NCI-H146 (cell line): Measurements from ENCODE around the gene PGA3.
"Not testable (repeated sequence)": the region's sequence is repeated elsewhere in the genome, so short reads cannot be mapped to it uniquely, and the experiment has no call there.

ENCODE experiments used
- DNase-seq: peaks from one replicate; lab custom pipeline; 2025; lab: John Stamatoyannopoulos, UW

Gene PGA3

GRCh38 chr11:61202950-61203746, at the start of gene PGA3:
Gene PGA3 (plus strand): TSS chr11:61203515. CDS start chr11:61203565, 50 bp downstream.
- DNase-seq = not testable (repeated sequence)

- DNase-seq = no peak
These were observed 49.7 kb upstream of the PGA3 start for GRCh38 chr11:61153593-61154095.

GRCh38 chr11:61154528-61154927, 48.8 kb upstream of the PGA3 start:
- no peak for DNase-seq

- DNase-seq = no peak
These were observed 48.0 kb upstream of the PGA3 start for GRCh38 chr11:61155312-61155711.

- DNase-seq = no peak
These were observed 47.6 kb upstream of the PGA3 start for GRCh38 chr11:61155741-61156140.

- no peak for DNase-seq
These were observed 45.6 kb upstream of the PGA3 start for GRCh38 chr11:61157743-61158142.

GRCh38 chr11:61158691-61159381, 44.5 kb upstream of the PGA3 start:
- DNase-seq = peak; percentile 44

GRCh38 chr11:61160487-61161189, 42.7 kb upstream of the PGA3 start:
- no peak for DNase-seq

- DNase-seq = peak; percentile 93
These were observed 41.9 kb upstream of the PGA3 start, which contains the start of gene VPS37C for GRCh38 chr11:61161190-61162091. Gene VPS37C (minus strand): TSS chr11:61161426. CDS start chr11:61138829, 22,597 bp downstream.

- DNase-seq = peak; percentile 68
These were observed 41.0 kb upstream of the PGA3 start for GRCh38 chr11:61162092-61162941.

- no peak for DNase-seq
These were observed 40.3 kb upstream of the PGA3 start for GRCh38 chr11:61163021-61163420.

- DNase-seq = no peak
These were observed 39.4 kb upstream of the PGA3 start for GRCh38 chr11:61163714-61164605.

- DNase-seq = peak; percentile 83
These were observed 38.5 kb upstream of the PGA3 start for GRCh38 chr11:61164606-61165424.

- DNase-seq = not testable (repeated sequence)
These were observed 37.5 kb upstream of the PGA3 start for GRCh38 chr11:61165785-61166184.

- not testable (repeated sequence) for DNase-seq
These were observed 37.0 kb upstream of the PGA3 start for GRCh38 chr11:61166331-61166730.

GRCh38 chr11:61168042-61168688, 35.1 kb upstream of the PGA3 start:
- no peak for DNase-seq

- no peak for DNase-seq
These were observed 34.5 kb upstream of the PGA3 start for GRCh38 chr11:61168800-61169199.

GRCh38 chr11:61170566-61170965, 32.7 kb upstream of the PGA3 start:
- DNase-seq = no peak
